ENCODE measurements around the gene KRT71. TPM values are rescaled to one million over a fixed set of nuclear protein-coding genes. Genes with fewer than 3 reads are reported as not detected.

KRT71 gene
- total RNA-seq, 1 experiment from 2014 or later: not detected

DNA sequence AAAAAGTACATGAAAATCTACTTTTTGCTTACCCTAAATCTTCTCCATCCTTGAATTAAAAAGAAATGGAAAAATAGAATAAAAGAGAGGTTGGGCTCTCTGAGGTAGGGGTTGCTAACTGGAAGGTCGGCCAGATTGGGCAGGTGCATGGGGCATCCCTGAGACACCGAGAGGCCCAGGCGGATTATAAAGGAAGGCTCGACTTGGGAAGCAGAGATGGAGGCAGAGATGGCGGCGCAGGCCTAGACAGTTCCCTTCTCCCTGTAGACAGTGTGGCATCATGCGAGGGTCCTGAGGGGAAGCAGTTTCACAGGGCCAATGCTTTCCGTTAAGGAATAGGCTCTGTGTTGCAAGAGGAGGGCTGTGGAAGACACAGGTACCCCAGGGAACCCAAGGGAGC, 24.4 kb upstream of the KRT71 start:
- Mint-ChIP-seq H3K36me3 (no peaks in the 10 kb centered on the region), H3K4me3 (no peak overlapping the region), H3K27me3 (ENCODE audit: low read depth) (no peaks in the 10 kb centered on the region), H3K4me1 (0 out of 2 replicates have a peak, but pooled peaks cover 2% of the 10 kb centered on the region), H3K27ac (no peak overlapping the region), H3K9me3 (no peaks in the 10 kb centered on the region)
- no peak for DNase-seq (ENCODE audit: low spot score)
- TF ChIP-seq ZNF232 (CRISPR knock-in tag; IDR thresholded peaks at IDR 0.05) (no peak), RORB (CRISPR knock-in tag; IDR thresholded peaks at IDR 0.05) (no peak), NFE2L1 (CRISPR knock-in tag; IDR thresholded peaks at IDR 0.05) (no peak), MAX (CRISPR knock-in tag; IDR thresholded peaks at IDR 0.05) (no peak), IRF2 (CRISPR knock-in tag; IDR thresholded peaks at IDR 0.05; ENCODE audit: borderline replicate concordance, low read depth) (no peak), GABPB1 (CRISPR knock-in tag; IDR thresholded peaks at IDR 0.05) (no peak), PRRX2 (CRISPR knock-in tag; IDR thresholded peaks at IDR 0.05) (no peak)
- TF ChIP-seq, protein P1, sequence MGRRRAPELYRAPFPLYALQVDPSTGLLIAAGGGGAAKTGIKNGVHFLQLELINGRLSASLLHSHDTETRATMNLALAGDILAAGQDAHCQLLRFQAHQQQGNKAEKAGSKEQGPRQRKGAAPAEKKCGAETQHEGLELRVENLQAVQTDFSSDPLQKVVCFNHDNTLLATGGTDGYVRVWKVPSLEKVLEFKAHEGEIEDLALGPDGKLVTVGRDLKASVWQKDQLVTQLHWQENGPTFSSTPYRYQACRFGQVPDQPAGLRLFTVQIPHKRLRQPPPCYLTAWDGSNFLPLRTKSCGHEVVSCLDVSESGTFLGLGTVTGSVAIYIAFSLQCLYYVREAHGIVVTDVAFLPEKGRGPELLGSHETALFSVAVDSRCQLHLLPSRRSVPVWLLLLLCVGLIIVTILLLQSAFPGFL (CRISPR knock-in tag; IDR thresholded peaks at IDR 0.05; ENCODE audit: borderline replicate concordance): no peak
- TF ChIP-seq, protein P2, sequence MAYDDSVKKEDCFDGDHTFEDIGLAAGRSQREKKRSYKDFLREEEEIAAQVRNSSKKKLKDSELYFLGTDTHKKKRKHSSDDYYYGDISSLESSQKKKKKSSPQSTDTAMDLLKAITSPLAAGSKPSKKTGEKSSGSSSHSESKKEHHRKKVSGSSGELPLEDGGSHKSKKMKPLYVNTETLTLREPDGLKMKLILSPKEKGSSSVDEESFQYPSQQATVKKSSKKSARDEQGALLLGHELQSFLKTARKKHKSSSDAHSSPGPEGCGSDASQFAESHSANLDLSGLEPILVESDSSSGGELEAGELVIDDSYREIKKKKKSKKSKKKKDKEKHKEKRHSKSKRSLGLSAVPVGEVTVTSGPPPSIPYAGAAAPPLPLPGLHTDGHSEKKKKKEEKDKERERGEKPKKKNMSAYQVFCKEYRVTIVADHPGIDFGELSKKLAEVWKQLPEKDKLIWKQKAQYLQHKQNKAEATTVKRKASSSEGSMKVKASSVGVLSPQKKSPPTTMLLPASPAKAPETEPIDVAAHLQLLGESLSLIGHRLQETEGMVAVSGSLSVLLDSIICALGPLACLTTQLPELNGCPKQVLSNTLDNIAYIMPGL (CRISPR knock-in tag; IDR thresholded peaks at IDR 0.05): no peak
- TF ChIP-seq, protein P3, sequence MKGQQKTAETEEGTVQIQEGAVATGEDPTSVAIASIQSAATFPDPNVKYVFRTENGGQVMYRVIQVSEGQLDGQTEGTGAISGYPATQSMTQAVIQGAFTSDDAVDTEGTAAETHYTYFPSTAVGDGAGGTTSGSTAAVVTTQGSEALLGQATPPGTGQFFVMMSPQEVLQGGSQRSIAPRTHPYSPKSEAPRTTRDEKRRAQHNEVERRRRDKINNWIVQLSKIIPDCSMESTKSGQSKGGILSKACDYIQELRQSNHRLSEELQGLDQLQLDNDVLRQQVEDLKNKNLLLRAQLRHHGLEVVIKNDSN (CRISPR knock-in tag; IDR thresholded peaks at IDR 0.05): no peak
- TF ChIP-seq, protein P4, sequence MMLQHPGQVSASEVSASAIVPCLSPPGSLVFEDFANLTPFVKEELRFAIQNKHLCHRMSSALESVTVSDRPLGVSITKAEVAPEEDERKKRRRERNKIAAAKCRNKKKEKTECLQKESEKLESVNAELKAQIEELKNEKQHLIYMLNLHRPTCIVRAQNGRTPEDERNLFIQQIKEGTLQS (CRISPR knock-in tag; conservative IDR thresholded peaks at IDR 0.05): no peak
- TF ChIP-seq, protein P5, sequence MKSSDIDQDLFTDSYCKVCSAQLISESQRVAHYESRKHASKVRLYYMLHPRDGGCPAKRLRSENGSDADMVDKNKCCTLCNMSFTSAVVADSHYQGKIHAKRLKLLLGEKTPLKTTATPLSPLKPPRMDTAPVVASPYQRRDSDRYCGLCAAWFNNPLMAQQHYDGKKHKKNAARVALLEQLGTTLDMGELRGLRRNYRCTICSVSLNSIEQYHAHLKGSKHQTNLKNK (CRISPR knock-in tag; IDR thresholded peaks at IDR 0.05): no peak
- TF ChIP-seq, protein P6, sequence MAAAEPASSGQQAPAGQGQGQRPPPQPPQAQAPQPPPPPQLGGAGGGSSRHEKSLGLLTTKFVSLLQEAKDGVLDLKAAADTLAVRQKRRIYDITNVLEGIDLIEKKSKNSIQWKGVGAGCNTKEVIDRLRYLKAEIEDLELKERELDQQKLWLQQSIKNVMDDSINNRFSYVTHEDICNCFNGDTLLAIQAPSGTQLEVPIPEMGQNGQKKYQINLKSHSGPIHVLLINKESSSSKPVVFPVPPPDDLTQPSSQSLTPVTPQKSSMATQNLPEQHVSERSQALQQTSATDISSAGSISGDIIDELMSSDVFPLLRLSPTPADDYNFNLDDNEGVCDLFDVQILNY (CRISPR knock-in tag; IDR thresholded peaks at IDR 0.05): no peak
- TF ChIP-seq, protein P7, sequence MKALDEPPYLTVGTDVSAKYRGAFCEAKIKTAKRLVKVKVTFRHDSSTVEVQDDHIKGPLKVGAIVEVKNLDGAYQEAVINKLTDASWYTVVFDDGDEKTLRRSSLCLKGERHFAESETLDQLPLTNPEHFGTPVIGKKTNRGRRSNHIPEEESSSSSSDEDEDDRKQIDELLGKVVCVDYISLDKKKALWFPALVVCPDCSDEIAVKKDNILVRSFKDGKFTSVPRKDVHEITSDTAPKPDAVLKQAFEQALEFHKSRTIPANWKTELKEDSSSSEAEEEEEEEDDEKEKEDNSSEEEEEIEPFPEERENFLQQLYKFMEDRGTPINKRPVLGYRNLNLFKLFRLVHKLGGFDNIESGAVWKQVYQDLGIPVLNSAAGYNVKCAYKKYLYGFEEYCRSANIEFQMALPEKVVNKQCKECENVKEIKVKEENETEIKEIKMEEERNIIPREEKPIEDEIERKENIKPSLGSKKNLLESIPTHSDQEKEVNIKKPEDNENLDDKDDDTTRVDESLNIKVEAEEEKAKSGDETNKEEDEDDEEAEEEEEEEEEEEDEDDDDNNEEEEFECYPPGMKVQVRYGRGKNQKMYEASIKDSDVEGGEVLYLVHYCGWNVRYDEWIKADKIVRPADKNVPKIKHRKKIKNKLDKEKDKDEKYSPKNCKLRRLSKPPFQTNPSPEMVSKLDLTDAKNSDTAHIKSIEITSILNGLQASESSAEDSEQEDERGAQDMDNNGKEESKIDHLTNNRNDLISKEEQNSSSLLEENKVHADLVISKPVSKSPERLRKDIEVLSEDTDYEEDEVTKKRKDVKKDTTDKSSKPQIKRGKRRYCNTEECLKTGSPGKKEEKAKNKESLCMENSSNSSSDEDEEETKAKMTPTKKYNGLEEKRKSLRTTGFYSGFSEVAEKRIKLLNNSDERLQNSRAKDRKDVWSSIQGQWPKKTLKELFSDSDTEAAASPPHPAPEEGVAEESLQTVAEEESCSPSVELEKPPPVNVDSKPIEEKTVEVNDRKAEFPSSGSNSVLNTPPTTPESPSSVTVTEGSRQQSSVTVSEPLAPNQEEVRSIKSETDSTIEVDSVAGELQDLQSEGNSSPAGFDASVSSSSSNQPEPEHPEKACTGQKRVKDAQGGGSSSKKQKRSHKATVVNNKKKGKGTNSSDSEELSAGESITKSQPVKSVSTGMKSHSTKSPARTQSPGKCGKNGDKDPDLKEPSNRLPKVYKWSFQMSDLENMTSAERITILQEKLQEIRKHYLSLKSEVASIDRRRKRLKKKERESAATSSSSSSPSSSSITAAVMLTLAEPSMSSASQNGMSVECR (CRISPR knock-in tag; IDR thresholded peaks at IDR 0.05; ENCODE audit: borderline replicate concordance): no peak
- CTCF ChIA-PET: interaction anchor here (1.0 to 2.9 kb wide), 5 partner anchors 115 to 293 kb away, joined by 3 to 12 read pairs (median 6); no protein-coding TSS in a partner anchor
- no peak for ATAC-seq
- POLR2A ChIA-PET: no interaction called here

GRCh38 chr12:52575948-52576347, 23.0 kb upstream of the KRT71 start:
- Mint-ChIP-seq H3K36me3 (no peaks in the 10 kb centered on the region), H3K9me3 (no peaks in the 10 kb centered on the region), H3K27ac (no peak overlapping the region), H3K27me3 (ENCODE audit: low read depth) (no peaks in the 10 kb centered on the region), H3K4me3 (no peak overlapping the region), H3K4me1 (0 out of 2 replicates have a peak, but pooled peaks cover 2% of the 10 kb centered on the region)
- TF ChIP-seq ZNF121 (CRISPR knock-in tag; IDR thresholded peaks at IDR 0.05): no peak
- TF ChIP-seq MAX (CRISPR knock-in tag; IDR thresholded peaks at IDR 0.05): no peak
- no peak for TF ChIP-seq MXD4 (CRISPR knock-in tag; IDR thresholded peaks at IDR 0.05; ENCODE audit: borderline replicate concordance)
- ChIA-PET CTCF (interaction anchor here (1.0 to 2.9 kb wide), 4 partner anchors 180 to 295 kb away, joined by 3 to 12 read pairs (median 6); no protein-coding TSS in a partner anchor), POLR2A (no interaction called here)
- DNase-seq (ENCODE audit: low spot score) (no peak), ATAC-seq (no peak)

All from WTC11 (cell line).